Daoy (cell line): ENCODE measurements around the gene RPS24. TPM values are rescaled to one million over a fixed set of nuclear protein-coding genes. Genes with fewer than 3 reads are reported as not detected.
A peak's percentile ranks its signal among the peaks of the same experiment; 100 is the strongest.
"Not testable (repeated sequence)": the region's sequence is repeated elsewhere in the genome, so short reads cannot be mapped to it uniquely, and the experiment has no call there.

ENCODE experiments used
- DNase-seq: peaks from one replicate; pipeline ENCODE4 v3.0.0-alpha.2; 2015; ENCODE audit warnings: low read depth
- total RNA-seq: library from RNA; depleted of rRNA; stranded (reverse); fragments of >200 nt; shearing (Covaris generic); gene quantifications from 2 replicates; pipeline ENCODE4 v1.2.3, GENCODE V29; 2014; rRNA removed

The RPS24 gene
- total RNA-seq: 2,233 and 2,498 TPM in 2 replicates

GRCh38 chr10:78033637-78034470 lies at the start of gene RPS24:
TSS of gene RPS24 (plus strand) at chr10:78033863. CDS start at chr10:78033902, 39 bp downstream.
- peak; percentile 96 for DNase-seq

DNA sequence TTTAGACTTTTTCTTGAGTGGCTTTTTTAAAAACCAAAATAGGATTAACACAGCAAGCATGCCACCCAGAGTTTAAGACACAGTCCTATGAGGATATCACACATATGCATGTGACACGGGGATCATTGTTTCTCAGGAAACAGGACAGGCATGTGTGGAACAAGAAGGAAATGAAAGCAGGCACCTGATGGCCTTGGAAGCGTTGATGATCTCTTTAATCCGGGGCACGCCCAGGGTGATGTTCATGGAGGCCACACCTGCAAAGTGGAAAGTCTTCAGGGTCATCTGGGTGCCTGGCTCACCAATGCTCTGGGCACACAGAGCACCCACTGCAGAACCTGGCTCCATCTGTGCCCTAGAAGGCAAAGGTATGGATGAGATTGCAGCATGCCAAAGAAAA lies 48.7 kb upstream of the RPS24 start:
- DNase-seq: no peak

DNA sequence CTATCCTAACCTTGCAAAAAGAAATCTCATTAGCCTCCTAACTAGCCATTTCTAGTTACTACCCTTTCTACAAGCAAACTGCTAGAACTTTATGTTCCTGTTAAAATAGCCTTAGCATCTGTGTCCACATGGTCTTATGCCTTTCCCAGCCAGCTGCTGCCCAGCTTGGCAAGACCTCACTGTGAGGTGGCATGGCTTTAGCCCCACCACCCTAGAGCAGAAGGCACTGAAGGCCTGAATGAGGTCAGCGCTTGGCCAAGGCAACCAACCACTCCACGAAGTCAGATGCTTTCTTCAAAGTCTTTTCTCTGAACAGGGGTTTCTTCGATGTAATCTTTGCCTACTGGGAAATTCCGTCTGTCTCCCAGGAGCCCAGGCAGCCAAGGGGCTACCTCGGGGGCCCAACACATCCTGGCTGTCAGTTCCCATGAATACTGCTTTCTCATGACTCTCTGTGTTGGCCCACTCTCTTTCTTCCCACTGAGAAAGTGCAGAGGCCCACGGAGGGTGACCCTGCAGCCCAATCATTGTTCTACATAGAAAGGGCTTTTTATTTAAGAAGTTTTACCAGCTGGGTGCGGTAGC lies 45.9 kb upstream of the RPS24 start:
- no peak for DNase-seq

GRCh38 chr10:77989081-77989724 lies 44.5 kb upstream of the RPS24 start:
- DNase-seq: no peak

DNA sequence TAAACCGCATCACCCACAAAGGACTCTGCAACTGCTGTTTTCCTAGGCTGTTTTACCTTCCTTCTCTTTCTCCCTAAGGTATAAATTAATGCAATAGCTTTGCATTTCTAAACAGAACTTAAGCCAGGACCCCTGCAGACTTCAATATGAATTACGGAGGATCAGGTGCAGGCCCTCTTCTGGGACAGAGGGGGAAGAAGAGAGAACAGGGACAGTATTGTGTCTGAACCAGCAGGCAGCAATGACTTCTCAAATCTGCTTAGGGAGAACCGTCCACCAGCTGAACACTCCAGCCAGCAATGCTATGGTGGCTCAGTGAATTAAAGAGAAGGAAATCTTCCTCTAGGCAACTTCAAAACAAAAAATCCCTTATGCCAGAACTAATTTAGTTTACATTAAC lies 40.0 kb upstream of the RPS24 start:
- DNase-seq: no peak

- DNase-seq: not testable (repeated sequence)
Observed at GRCh38 chr10:77998780-77999179, 34.9 kb upstream of the RPS24 start.

DNA sequence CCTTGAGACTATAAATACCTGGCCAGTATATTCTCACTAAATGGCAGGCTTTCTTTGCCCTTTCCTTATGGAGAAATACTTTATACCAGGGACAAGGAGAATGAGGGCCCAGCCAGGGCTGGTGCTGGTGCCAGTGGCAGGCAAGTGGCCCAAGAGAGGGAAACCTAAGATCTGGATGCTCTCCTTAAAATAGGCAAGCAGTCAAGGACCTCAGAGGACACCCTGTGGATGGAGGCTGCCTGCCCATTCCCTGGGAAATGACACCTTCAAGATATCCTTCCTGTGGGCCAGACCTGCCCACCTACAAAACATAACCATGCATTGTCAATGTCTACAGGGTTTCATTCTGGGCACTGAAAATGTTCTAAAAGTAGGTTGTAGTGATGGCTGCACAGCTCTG lies 33.5 kb upstream of the RPS24 start:
- DNase-seq: no peak

- DNase-seq: no peak
Observed at GRCh38 chr10:78000956-78001472, 32.6 kb upstream of the RPS24 start.

DNA sequence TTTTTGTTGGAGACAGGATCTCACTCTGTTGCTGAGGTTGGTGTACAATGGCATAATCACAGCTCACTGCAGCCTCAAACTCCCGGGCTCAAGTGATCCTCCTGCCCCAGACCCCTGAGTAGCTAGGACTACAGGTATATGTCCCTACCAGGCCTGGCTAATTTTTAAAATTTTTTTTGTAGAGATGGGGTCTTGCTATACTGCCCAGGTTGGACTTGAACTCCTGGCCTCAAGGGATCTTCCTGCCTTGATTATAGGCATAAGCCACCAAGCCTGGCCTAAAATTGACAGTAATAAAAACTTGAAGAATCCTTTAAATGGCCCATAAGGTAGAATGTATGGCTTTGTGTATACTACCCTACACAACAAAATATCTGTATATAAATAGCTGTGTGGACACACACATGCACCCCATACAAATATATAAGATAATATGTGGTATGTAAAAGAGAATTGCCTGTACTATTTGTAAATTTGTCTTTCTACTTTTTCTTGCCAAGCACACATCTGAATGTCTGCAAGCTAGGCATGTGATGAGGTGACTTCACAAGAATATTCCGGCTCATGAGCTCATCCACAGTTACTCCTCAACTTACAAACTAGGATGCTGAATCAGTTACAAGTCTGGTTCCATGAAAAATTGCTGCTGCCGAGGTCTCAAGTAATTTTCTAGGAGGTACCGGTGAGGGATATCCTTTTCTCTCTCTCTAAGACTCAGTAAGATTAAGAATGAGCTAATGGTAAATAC lies 30.9 kb upstream of the RPS24 start:
- no peak for DNase-seq

DNA sequence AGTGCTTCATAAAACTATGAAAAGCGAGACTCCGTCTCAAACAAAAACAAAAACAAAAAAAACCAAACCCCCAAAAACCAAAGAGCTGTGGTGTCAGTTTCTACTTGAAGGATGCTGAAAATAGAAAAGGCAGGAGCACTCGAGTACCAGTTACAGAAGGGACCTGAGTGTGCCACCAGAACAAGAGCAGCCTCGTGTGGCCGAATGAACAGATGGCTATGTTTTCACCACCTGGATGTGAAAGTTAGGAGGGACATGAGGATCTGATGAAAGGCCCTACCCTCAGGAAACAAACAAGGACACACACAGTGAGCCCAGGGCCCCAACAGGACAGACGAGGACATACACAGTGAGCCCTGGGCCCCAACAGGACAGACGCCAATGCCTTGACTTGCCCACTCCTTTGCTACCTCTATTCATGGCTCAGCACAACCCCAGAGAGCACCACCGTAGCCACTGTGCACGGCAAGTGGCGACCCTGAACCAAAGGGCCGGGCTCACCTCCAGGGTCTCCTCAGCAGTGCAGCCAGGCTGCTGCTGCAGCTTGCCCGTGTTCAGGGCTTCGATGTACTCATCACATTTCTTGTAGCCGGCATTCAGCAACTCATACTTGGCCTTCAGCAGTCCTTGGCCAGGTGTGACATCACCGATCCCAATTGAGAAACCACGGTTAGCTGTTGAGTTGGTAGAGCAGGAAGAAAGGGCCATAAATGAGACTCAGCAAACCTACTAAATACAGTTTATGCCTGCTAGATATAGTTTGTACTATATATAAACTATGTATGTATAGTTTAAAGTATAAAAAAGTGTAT lies 29.2 kb upstream of the RPS24 start:
- DNase-seq: no peak

GRCh38 chr10:78007172-78007571 lies 26.5 kb upstream of the RPS24 start:
- DNase-seq: no peak

- no peak for DNase-seq
Observed at GRCh38 chr10:78009662-78010061, 24.0 kb upstream of the RPS24 start.

GRCh38 chr10:78010278-78010677 lies 23.4 kb upstream of the RPS24 start:
- DNase-seq: no peak

DNA sequence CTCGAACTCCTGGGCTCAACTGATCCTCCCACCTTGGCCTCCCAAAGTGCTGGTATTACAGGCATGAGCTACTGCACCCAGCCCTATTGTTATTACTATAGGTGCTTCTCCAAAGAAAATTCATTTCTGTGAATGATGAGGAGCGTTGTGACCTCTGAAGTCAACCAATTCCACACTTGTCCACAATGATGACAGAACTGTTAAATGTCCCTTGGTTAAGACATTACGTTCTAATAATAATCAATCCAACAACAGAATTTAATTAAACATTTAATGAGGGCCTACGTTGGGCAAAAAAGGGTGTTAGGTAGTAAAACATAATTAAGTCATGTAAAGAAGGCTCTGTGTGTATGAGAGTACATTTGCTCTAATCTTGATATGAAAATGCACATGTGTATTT lies 22.6 kb upstream of the RPS24 start:
- DNase-seq: no peak

- DNase-seq: no peak
Observed at GRCh38 chr10:78013564-78013963, 20.1 kb upstream of the RPS24 start.

- no peak for DNase-seq
Observed at GRCh38 chr10:78015546-78015945, 18.1 kb upstream of the RPS24 start.

- DNase-seq: no peak
Observed at GRCh38 chr10:78017856-78018255, 15.8 kb upstream of the RPS24 start.

GRCh38 chr10:78019264-78019663 lies 14.4 kb upstream of the RPS24 start:
- DNase-seq: no peak

- DNase-seq: no peak
Observed at GRCh38 chr10:78021201-78021600, 12.5 kb upstream of the RPS24 start.

GRCh38 chr10:78023741-78024140 lies 9.9 kb upstream of the RPS24 start:
- DNase-seq: no peak
